GM12878 (cell line): ENCODE results near the gene FADD. TPM values are rescaled to one million over a fixed set of nuclear protein-coding genes. Genes with fewer than 3 reads are reported as not detected.

Source experiments
- BHLHE40 ChIP-seq, 2 experiments: fragments of 450-650 bp in 1 of 2; IDR thresholded peaks; 2 replicates each; pipeline ENCODE4 v1.6.1; 2011 to 2017; ENCODE audit warnings: low read depth in 2 of 2, borderline replicate concordance in 1 of 2, improper control_type of control experiment in 1 of 2, low read length in 1 of 2, mild to moderate bottlenecking in 1 of 2
- CREB1 ChIP-seq: IDR thresholded peaks from 2 replicates; pipeline ENCODE4 v1.6.1; 2012; ENCODE audit warnings: low read depth, mild to moderate bottlenecking, inconsistent platforms
- ESRRA ChIP-seq: IDR thresholded peaks from 2 replicates; pipeline ENCODE4 v1.6.1; 2012; ENCODE audit warnings: mild to moderate bottlenecking, low read length, improper control_type of control experiment
- JUNB ChIP-seq: IDR thresholded peaks from 2 replicates; pipeline ENCODE4 v1.6.1; 2016; ENCODE audit warnings: antibody characterized with exemption, mild to moderate bottlenecking
- RAD51 ChIP-seq: fragments of 450-650 bp; IDR thresholded peaks from 2 replicates; pipeline ENCODE4 v1.6.1; 2016; ENCODE audit warnings: moderate library complexity, mild to moderate bottlenecking, inconsistent platforms
- RELA ChIP-seq: fragments of 450-650 bp; IDR thresholded peaks from 2 replicates; pipeline ENCODE4 v1.8.0; 2014; ENCODE audit warnings: borderline replicate concordance; ENCODE audit not compliant: partially characterized antibody
- STAT3 ChIP-seq: IDR thresholded peaks from 2 replicates; pipeline ENCODE4 v1.6.1; 2011; ENCODE audit warnings: low read depth, low read length, improper control_type of control experiment
- TCF3 ChIP-seq: IDR thresholded peaks from 2 replicates; pipeline ENCODE4 v1.6.1; 2012; ENCODE audit warnings: low read depth, mild to moderate bottlenecking, low read length, borderline replicate concordance; ENCODE audit not compliant: insufficient read depth
- TCF7 ChIP-seq: IDR thresholded peaks from 2 replicates; pipeline ENCODE4 v1.6.1; 2014; ENCODE audit warnings: antibody characterized with exemption, borderline replicate concordance
- ZNF622 ChIP-seq: fragments of 450-650 bp; IDR thresholded peaks from 2 replicates; pipeline ENCODE4 v1.6.1; 2017; ENCODE audit warnings: mild to moderate bottlenecking, inconsistent platforms
- ZSCAN29 ChIP-seq: fragments of 450-650 bp; IDR thresholded peaks from 2 replicates; pipeline ENCODE4 v1.6.1; 2017; ENCODE audit warnings: mild to moderate bottlenecking, moderate library complexity
- polyA plus RNA-seq, 11 experiments: library from polyadenylated mRNA; depleted of rRNA in 4 of 11; unstranded in 6 of 11; stranded (reverse) in 5 of 11; fragments of >200 nt; fragmentation: Nextera tagmentation in 4 of 11; fragmentation: Illumina TruSeq in 1 of 11; extraction: Ambion mirVana in 4 of 11; extraction: Trizol in 1 of 11; gene quantifications; 1 replicate in 1 of 11; 2 replicates in 10 of 11; pipeline versions ENCODE4 v1.2.1 to v1.2.3, GENCODE V29; 2011 to 2016; ENCODE audit warnings: inconsistent platforms in 2 of 11, missing spikeins in 2 of 11, low read depth in 1 of 11
- total RNA-seq, 4 experiments: library from RNA; depleted of rRNA in 3 of 4; stranded (reverse); fragments of >200 nt in 3 of 4; fragmentation: Illumina TruSeq in 1 of 4; extraction: Trizol in 1 of 4; gene quantifications; 2 replicates each; pipeline versions ENCODE4 v1.2.1 to v1.2.3, GENCODE V29; 2013 to 2021
- TF ChIP-seq, protein P1 (sequence below): fragments of 450-650 bp; IDR thresholded peaks from 2 replicates; pipeline ENCODE4 v1.6.1; 2017; ENCODE audit warnings: antibody characterized with exemption, mild to moderate bottlenecking, moderate library complexity
- TF ChIP-seq, protein P2 (sequence below): fragments of 450-650 bp; conservative IDR thresholded peaks from 2 replicates; pipeline ENCODE4 v1.6.1; 2017; ENCODE audit warnings: mild to moderate bottlenecking, moderate library complexity

FADD gene
- total and polyA plus RNA-seq, 10 of the 15 experiments (the other 5 are each of a cell fraction or from before 2014, with no cell fraction given), result 0.32 to 38.7 (median 21.8) TPM

DNA sequence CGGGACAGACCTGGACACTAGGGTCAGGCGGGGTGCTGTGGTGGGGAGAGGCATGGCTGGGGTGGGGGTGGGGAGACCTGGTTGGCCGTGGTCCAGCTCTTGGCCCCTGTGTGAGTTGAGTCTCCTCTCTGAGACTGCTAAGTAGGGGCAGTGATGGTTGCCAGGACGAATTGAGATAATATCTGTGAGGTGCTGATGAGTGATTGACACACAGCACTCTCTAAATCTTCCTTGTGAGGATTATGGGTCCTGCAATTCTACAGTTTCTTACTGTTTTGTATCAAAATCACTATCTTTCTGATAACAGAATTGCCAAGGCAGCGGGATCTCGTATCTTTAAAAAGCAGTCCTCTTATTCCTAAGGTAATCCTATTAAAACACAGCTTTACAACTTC lies 3.9 kb downstream of the FADD start (continued):
- TF ChIP-seq, protein P1, sequence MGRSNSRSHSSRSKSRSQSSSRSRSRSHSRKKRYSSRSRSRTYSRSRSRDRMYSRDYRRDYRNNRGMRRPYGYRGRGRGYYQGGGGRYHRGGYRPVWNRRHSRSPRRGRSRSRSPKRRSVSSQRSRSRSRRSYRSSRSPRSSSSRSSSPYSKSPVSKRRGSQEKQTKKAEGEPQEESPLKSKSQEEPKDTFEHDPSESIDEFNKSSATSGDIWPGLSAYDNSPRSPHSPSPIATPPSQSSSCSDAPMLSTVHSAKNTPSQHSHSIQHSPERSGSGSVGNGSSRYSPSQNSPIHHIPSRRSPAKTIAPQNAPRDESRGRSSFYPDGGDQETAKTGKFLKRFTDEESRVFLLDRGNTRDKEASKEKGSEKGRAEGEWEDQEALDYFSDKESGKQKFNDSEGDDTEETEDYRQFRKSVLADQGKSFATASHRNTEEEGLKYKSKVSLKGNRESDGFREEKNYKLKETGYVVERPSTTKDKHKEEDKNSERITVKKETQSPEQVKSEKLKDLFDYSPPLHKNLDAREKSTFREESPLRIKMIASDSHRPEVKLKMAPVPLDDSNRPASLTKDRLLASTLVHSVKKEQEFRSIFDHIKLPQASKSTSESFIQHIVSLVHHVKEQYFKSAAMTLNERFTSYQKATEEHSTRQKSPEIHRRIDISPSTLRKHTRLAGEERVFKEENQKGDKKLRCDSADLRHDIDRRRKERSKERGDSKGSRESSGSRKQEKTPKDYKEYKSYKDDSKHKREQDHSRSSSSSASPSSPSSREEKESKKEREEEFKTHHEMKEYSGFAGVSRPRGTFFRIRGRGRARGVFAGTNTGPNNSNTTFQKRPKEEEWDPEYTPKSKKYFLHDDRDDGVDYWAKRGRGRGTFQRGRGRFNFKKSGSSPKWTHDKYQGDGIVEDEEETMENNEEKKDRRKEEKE, result no peak
- no peak for TF ChIP-seq CREB1
- TF ChIP-seq ESRRA, result no peak
- no peak for TF ChIP-seq TCF7
- no peak for TF ChIP-seq RAD51
- no peak for TF ChIP-seq JUNB
- TF ChIP-seq, protein P2, sequence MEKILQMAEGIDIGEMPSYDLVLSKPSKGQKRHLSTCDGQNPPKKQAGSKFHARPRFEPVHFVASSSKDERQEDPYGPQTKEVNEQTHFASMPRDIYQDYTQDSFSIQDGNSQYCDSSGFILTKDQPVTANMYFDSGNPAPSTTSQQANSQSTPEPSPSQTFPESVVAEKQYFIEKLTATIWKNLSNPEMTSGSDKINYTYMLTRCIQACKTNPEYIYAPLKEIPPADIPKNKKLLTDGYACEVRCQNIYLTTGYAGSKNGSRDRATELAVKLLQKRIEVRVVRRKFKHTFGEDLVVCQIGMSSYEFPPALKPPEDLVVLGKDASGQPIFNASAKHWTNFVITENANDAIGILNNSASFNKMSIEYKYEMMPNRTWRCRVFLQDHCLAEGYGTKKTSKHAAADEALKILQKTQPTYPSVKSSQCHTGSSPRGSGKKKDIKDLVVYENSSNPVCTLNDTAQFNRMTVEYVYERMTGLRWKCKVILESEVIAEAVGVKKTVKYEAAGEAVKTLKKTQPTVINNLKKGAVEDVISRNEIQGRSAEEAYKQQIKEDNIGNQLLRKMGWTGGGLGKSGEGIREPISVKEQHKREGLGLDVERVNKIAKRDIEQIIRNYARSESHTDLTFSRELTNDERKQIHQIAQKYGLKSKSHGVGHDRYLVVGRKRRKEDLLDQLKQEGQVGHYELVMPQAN, result no peak
- no peak for TF ChIP-seq RELA
- TF ChIP-seq ZSCAN29, result no peak
- no peak for TF ChIP-seq ZNF622
- TF ChIP-seq STAT3, result no peak
- TF ChIP-seq BHLHE40 (IDR thresholded peaks at IDR 0.05; ENCODE audit: borderline replicate concordance in 1 of 2, low read depth in 2 of 2, low read length in 1 of 2), result no peak
- no peak for TF ChIP-seq TCF3
